Fibroblast of villous mesenchyme (primary cell): Measurements from ENCODE around the gene PRKCI. TPM values are rescaled to one million over a fixed set of nuclear protein-coding genes. Genes with fewer than 3 reads are reported as not detected.
"Not testable (repeated sequence)": the region's sequence is repeated elsewhere in the genome, so short reads cannot be mapped to it uniquely, and the experiment has no call there.

Experiments used
- DNase-seq: peaks from one replicate; pipeline ENCODE4 v3.0.0-alpha.2; 2010; ENCODE audit warnings: low read depth
- H3K4me3 ChIP-seq: 2 replicates; pipeline ENCODE4 v1.5.1; 2011; ENCODE audit warnings: low read depth, mild to moderate bottlenecking, low read length
- CTCF ChIP-seq: IDR thresholded peaks from 2 replicates; pipeline ENCODE4 v1.5.1; 2012; ENCODE audit warnings: low read depth, mild to moderate bottlenecking, low read length; ENCODE audit not compliant: insufficient read depth
- total RNA-seq: library from RNA; depleted of rRNA; stranded (reverse); fragments of >200 nt; gene quantifications from 2 replicates; pipeline ENCODE4 v1.2.3, GENCODE V29; 2012

Gene PRKCI
- total RNA-seq, 1 donor: 98.4 TPM

- no peak for DNase-seq
- H3K4me3 ChIP-seq: no peak overlapping the region
Measured at GRCh38 chr3:170189398-170190256, 32.6 kb upstream of the PRKCI start.

GRCh38 chr3:170195759-170196158 is 26.5 kb upstream of the PRKCI start:
- not testable (repeated sequence) for DNase-seq, H3K4me3 ChIP-seq

More at GRCh38 chr3:170189398-170190256, 32.6 kb upstream of the PRKCI start:
- TF ChIP-seq CTCF: no peak

GRCh38 chr3:170196833-170197232 is 25.4 kb upstream of the PRKCI start:
- TF ChIP-seq CTCF: no peak
- no peak for DNase-seq
- H3K4me3 ChIP-seq: no peak overlapping the region

- no peak for TF ChIP-seq CTCF
- H3K4me3 ChIP-seq: no peak overlapping the region
- no peak for DNase-seq
Measured at GRCh38 chr3:170200987-170201386, 21.2 kb upstream of the PRKCI start.

GRCh38 chr3:170201527-170201926 is 20.7 kb upstream of the PRKCI start:
- H3K4me3 ChIP-seq: no peak overlapping the region
- DNase-seq: no peak
- TF ChIP-seq CTCF: no peak

- H3K4me3 ChIP-seq: no peak overlapping the region
- no peak for DNase-seq
- TF ChIP-seq CTCF: no peak
Measured at GRCh38 chr3:170203457-170203856, 18.8 kb upstream of the PRKCI start.

GRCh38 chr3:170204023-170204472 is 18.2 kb upstream of the PRKCI start:
- DNase-seq: no peak

More at GRCh38 chr3:170204023-170204472, 18.2 kb upstream of the PRKCI start:
- no peak for TF ChIP-seq CTCF
- H3K4me3 ChIP-seq: no peak overlapping the region
